Hepatocyte (in vitro differentiated cells): ENCODE results near the gene LANCL2. TPM values are rescaled to one million over a fixed set of nuclear protein-coding genes. Genes with fewer than 3 reads are reported as not detected.

Experiments
- DNase-seq: peaks from one replicate; pipeline ENCODE4 v3.0.0-alpha.2; 2016; ENCODE audit warnings: low spot score
- H2AFZ ChIP-seq: fragments of 200-600 bp; sonication (generic); 2 replicates; pipeline ENCODE4 v1.6.0; 2016; ENCODE audit warnings: antibody characterized with exemption, mild to moderate bottlenecking
- H3K27ac ChIP-seq: fragments of 200-600 bp; sonication (generic); 2 replicates; pipeline ENCODE4 v1.5.1; 2016; ENCODE audit warnings: mild to moderate bottlenecking
- H3K27me3 ChIP-seq: fragments of 200-600 bp; sonication (generic); 2 replicates; pipeline ENCODE4 v1.6.1; 2016
- H3K36me3 ChIP-seq: fragments of 200-600 bp; sonication (generic); replicated peaks from 2 replicates; pipeline ENCODE4 v1.5.1; 2016; ENCODE audit warnings: low read depth; ENCODE audit not compliant: insufficient read depth
- H3K4me1 ChIP-seq: fragments of 200-600 bp; sonication (generic); 2 replicates; pipeline ENCODE4 v1.5.1; 2016; ENCODE audit warnings: mild to moderate bottlenecking, moderate library complexity; ENCODE audit not compliant: insufficient read depth
- H3K4me2 ChIP-seq: fragments of 200-600 bp; sonication (generic); 2 replicates; pipeline ENCODE4 v1.6.0; 2016
- H3K4me3 ChIP-seq: fragments of 200-600 bp; sonication (generic); 2 replicates; pipeline ENCODE4 v1.5.1; 2016; ENCODE audit warnings: mild to moderate bottlenecking
- H3K79me2 ChIP-seq: fragments of 200-600 bp; sonication (generic); 2 replicates; pipeline ENCODE4 v1.6.0; 2017; ENCODE audit warnings: mild to moderate bottlenecking
- H3K9me2 ChIP-seq: fragments of 200-600 bp; sonication (generic); replicated peaks from 2 replicates; pipeline ENCODE4 v1.6.0; 2017; ENCODE audit warnings: mild to moderate bottlenecking; ENCODE audit not compliant: insufficient read depth
- H3K9me3 ChIP-seq: fragments of 200-600 bp; sonication (generic); 2 replicates; pipeline ENCODE4 v1.5.1; 2016; ENCODE audit warnings: low read depth, mild to moderate bottlenecking
- H4K20me1 ChIP-seq: fragments of 200-600 bp; sonication (generic); 2 replicates; pipeline ENCODE4 v1.6.0; 2016; ENCODE audit warnings: mild to moderate bottlenecking; ENCODE audit not compliant: insufficient read depth, poor library complexity, severe bottlenecking
- CTCF ChIP-seq: fragments of 200-600 bp; sonication (generic); IDR thresholded peaks from 2 replicates; pipeline ENCODE4 v1.5.1; 2016; ENCODE audit warnings: antibody characterized with exemption, mild to moderate bottlenecking; ENCODE audit not compliant: poor library complexity
- EZH2 ChIP-seq: fragments of 200-600 bp; sonication (generic); IDR thresholded peaks from 2 replicates; pipeline ENCODE4 v1.6.1; 2016; ENCODE audit warnings: antibody characterized with exemption, mild to moderate bottlenecking, borderline replicate concordance
- EZH2phosphoT487 ChIP-seq: fragments of 200-600 bp; sonication (generic); IDR thresholded peaks from one replicate; pipeline ENCODE4 v1.6.1; 2018; ENCODE audit warnings: antibody characterized with exemption, mild to moderate bottlenecking, low read depth, moderate library complexity; ENCODE audit not compliant: unreplicated experiment, severe bottlenecking
- WGBS: methylation state at CpG from one replicate; pipeline ENCODE4 v1.1.6; 2016; ENCODE audit warnings: low lambda C conversion rate; ENCODE audit errors: missing lambda C conversion rate; 5-methylcytosine and 5-hydroxymethylcytosine counted together
- polyA plus RNA-seq: library from polyadenylated mRNA; unstranded; fragments of >200 nt; fragmentation: Nextera tagmentation; extraction: Ambion mirVana; gene quantifications from 2 replicates; pipeline ENCODE4 v1.2.1, GENCODE V29; 2016
- total RNA-seq: library from RNA; depleted of rRNA; stranded (reverse); fragments of >200 nt; gene quantifications from 2 replicates; pipeline ENCODE4 v1.2.3, GENCODE V29; 2014

LANCL2 gene
- total and polyA plus RNA-seq, 2 experiments from 2014 or later: 13.5 to 14.8 TPM

- no peaks in the 10 kb centered on the region for H3K4me1 ChIP-seq
- no peak for TF ChIP-seq EZH2phosphoT487
- TF ChIP-seq CTCF: no peak
- TF ChIP-seq EZH2: no peak
- H3K4me3 ChIP-seq: no peak overlapping the region
- no peaks in the 10 kb centered on the region for H3K9me2 ChIP-seq
- no peak for DNase-seq
- peaks cover 3% of the 10 kb centered on the region for H3K79me2 ChIP-seq
- H2AFZ ChIP-seq: no peak overlapping the region
- H3K27me3 ChIP-seq: no peaks in the 10 kb centered on the region
- no peaks in the 10 kb centered on the region for H3K9me3 ChIP-seq
- H3K4me2 ChIP-seq: no peak overlapping the region
- no peak overlapping the region for H3K27ac ChIP-seq
- H3K36me3 ChIP-seq: no peaks in the 10 kb centered on the region
- 88% methylated on average over 6 of the region's 6 CpGs for WGBS
- no peaks in the 10 kb centered on the region for H4K20me1 ChIP-seq
Observed at GRCh38 chr7:55381189-55381588, 16.1 kb downstream of the LANCL2 start.

- H3K9me3 ChIP-seq: no peaks in the 10 kb centered on the region
- no peak for TF ChIP-seq EZH2phosphoT487
- no peak for TF ChIP-seq CTCF
- TF ChIP-seq EZH2: no peak
Observed at GRCh38 chr7:55381696-55382095, 16.6 kb downstream of the LANCL2 start.

DNA sequence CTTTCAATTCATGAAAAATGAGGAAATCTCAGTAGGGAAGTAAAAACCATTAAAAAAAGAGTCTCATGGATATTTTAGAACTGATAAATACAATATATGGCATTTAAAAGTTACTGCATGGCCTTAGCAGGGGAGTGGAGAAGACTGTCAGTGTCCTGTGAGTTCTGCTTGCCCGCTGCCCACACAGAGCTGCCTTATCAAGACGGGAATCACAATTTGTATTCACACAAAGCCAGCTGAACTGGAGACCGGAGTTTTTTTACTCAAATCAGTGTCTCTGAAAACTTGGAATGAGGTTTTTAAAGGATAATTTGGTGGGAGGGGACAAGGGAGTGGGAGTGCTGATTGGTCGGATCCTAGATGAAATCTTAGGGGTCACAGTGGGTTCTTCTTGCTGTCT lies 17.1 kb downstream of the LANCL2 start:
- Histone ChIP-seq H3K36me3 (no peaks in the 10 kb centered on the region), H2AFZ (no peak overlapping the region), H3K9me2 (no peaks in the 10 kb centered on the region), H3K9me3 (peaks cover 5% of the 10 kb centered on the region), H3K79me2 (peaks cover 3% of the 10 kb centered on the region), H3K4me2 (no peak overlapping the region), H3K27me3 (no peaks in the 10 kb centered on the region), H3K4me3 (no peak overlapping the region), H3K27ac (no peak overlapping the region), H3K4me1 (no peaks in the 10 kb centered on the region), H4K20me1 (no peaks in the 10 kb centered on the region)
- TF ChIP-seq EZH2phosphoT487 (no peak), EZH2 (no peak), CTCF (no peak)
- WGBS: 96% methylated on average over 4 of the region's 4 CpGs
- DNase-seq: no peak

More at GRCh38 chr7:55381696-55382095, 16.6 kb downstream of the LANCL2 start:
- no peaks in the 10 kb centered on the region for H3K27me3 ChIP-seq
- no peaks in the 10 kb centered on the region for H3K36me3 ChIP-seq
- no peaks in the 10 kb centered on the region for H4K20me1 ChIP-seq
- H3K27ac ChIP-seq: no peak overlapping the region
- H3K9me2 ChIP-seq: no peaks in the 10 kb centered on the region
- no peak overlapping the region for H3K4me3 ChIP-seq
- DNase-seq: no peak
- H3K4me1 ChIP-seq: no peaks in the 10 kb centered on the region
- no peak overlapping the region for H3K4me2 ChIP-seq
- H3K79me2 ChIP-seq: peaks cover 3% of the 10 kb centered on the region
- WGBS: 85% methylated on average over 5 of the region's 5 CpGs
- no peak overlapping the region for H2AFZ ChIP-seq

DNA sequence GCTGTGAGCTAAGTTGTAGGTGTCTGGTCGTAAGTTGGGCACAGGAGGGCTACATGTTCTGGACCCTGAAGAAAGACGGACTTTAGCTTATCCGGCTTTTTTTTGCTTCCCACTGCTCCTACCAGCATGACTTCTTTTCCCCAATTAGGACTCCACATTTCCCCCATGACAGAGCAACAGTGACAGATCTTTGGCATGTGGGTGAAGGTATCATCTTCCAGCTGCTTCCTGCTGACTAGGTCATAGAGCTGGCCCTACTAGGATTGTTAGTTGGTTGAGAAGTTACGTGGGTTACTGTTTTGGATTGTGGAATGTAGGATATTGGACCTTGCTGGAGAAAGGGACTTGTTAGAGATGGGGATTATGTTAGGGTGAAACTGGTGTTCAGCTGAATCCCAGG lies 21.4 kb downstream of the LANCL2 start:
- TF ChIP-seq CTCF (no peak), EZH2 (no peak), EZH2phosphoT487 (no peak)

More for the DNA sequence above, 21.4 kb downstream of the LANCL2 start:
- Histone ChIP-seq H3K9me2 (no peaks in the 10 kb centered on the region), H2AFZ (no peak overlapping the region), H4K20me1 (no peaks in the 10 kb centered on the region), H3K9me3 (peaks cover 16% of the 10 kb centered on the region), H3K4me2 (no peak overlapping the region), H3K79me2 (peaks cover 3% of the 10 kb centered on the region), H3K4me3 (no peak overlapping the region), H3K4me1 (no peaks in the 10 kb centered on the region), H3K27me3 (no peaks in the 10 kb centered on the region), H3K27ac (no peak overlapping the region), H3K36me3 (no peaks in the 10 kb centered on the region)
- no peak for DNase-seq
- 99% methylated on average over 4 of the region's 4 CpGs for WGBS
